GM12878 (cell line): ENCODE results near the gene CCDC66. TPM values are rescaled to one million over a fixed set of nuclear protein-coding genes. Genes with fewer than 3 reads are reported as not detected.

Experiments used
- ATAC-seq: fragments of 200-7000 bp; cut with Tn5 transposase; 3 replicates; pipeline ENCODE4 v1.9.1; 2020; ENCODE audit warnings: mild to moderate bottlenecking, moderate library complexity
- BruUV-seq: library from RNA; stranded (reverse); fragments of 400-500 nt; replicated peaks from 2 replicates; lab custom pipeline; 2021; lab: Mats Ljungman, UMichigan
- CTCF ChIA-PET: fragments of 300-600 bp; sonication (Branson Sonifier 250); formaldehyde crosslinking; extraction: SDS; loops from one replicate; lab custom pipeline; 2021; ENCODE audit warnings: inconsistent platforms; lab: Yijun Ruan, JAX
- POLR2A ChIA-PET: fragments of 350-600 bp; formaldehyde crosslinking; extraction: SDS; loops from one replicate; lab custom pipeline; 2021; ENCODE audit warnings: inconsistent platforms; lab: Charles Lee
- RAD21 ChIA-PET: fragments of 300-600 bp; sonication (Branson Sonifier 250); formaldehyde crosslinking; loops from one replicate; lab custom pipeline; 2023; ENCODE audit warnings: antibody characterized with exemption; ENCODE audit not compliant: unreplicated experiment; lab: Charles Lee
- SMC1A ChIA-PET: fragments of 300-600 bp; sonication (Branson Sonifier 250); formaldehyde crosslinking; loops from one replicate; lab custom pipeline; 2023; ENCODE audit not compliant: unreplicated experiment, uncharacterized antibody; lab: Charles Lee
- DNase-seq: peaks from one replicate; pipeline ENCODE4 v3.0.0-alpha.2; 2011; ENCODE audit warnings: low read depth, low spot score
- FAIRE-seq: peaks from 3 replicates; lab custom pipeline; 2011; peaks lifted over from hg19 to GRCh38; lab: Jason Lieb, UNC
- H2AFZ ChIP-seq: 2 replicates; pipeline ENCODE4 v1.6.0; 2011; ENCODE audit warnings: low read depth, low read length, control low read depth; ENCODE audit not compliant: control insufficient read depth
- H3K27ac ChIP-seq: 2 replicates; pipeline ENCODE4 v1.5.1; 2011; ENCODE audit warnings: control low read depth; ENCODE audit not compliant: control insufficient read depth, insufficient read depth
- H3K27me3 ChIP-seq, 2 experiments: replicated peaks in 1 of 2; 2 replicates each; pipeline versions ENCODE4 v1.6.0 to v1.6.1; 2011; ENCODE audit warnings: low read length in 1 of 2; ENCODE audit not compliant: control insufficient read depth in 2 of 2, insufficient read depth in 2 of 2
- H3K36me3 ChIP-seq, 2 experiments: 2 replicates each; pipeline ENCODE4 v1.5.1; 2011; ENCODE audit warnings: low read length in 1 of 2; ENCODE audit not compliant: control insufficient read depth in 2 of 2, insufficient read depth in 2 of 2
- H3K4me1 ChIP-seq: 2 replicates; pipeline ENCODE4 v1.6.1; 2011; ENCODE audit warnings: mild to moderate bottlenecking, low read length, moderate library complexity, mixed read lengths; ENCODE audit not compliant: control insufficient read depth, insufficient read depth
- H3K4me2 ChIP-seq: 2 replicates; pipeline ENCODE4 v1.6.0; 2011; ENCODE audit warnings: control low read depth; ENCODE audit not compliant: control insufficient read depth, insufficient read depth
- H3K4me3 ChIP-seq: fragments of 200-600 bp; sonication (generic); 2 replicates; pipeline ENCODE4 v1.5.1; 2016
- H3K79me2 ChIP-seq: 2 replicates; pipeline ENCODE4 v1.6.0; 2011; ENCODE audit warnings: low read length; ENCODE audit not compliant: control insufficient read depth, insufficient read depth
- H3K9ac ChIP-seq: 2 replicates; pipeline ENCODE4 v1.8.0; 2011; ENCODE audit warnings: low read length, control low read depth, mixed read lengths; ENCODE audit not compliant: control insufficient read depth, insufficient read depth
- H3K9me3 ChIP-seq: replicated peaks from 3 replicates; pipeline ENCODE4 v1.5.1; 2011; ENCODE audit warnings: mild to moderate bottlenecking, low read length; ENCODE audit not compliant: control insufficient read depth, insufficient read depth
- H4K20me1 ChIP-seq: 2 replicates; pipeline ENCODE4 v1.6.0; 2011; ENCODE audit not compliant: control insufficient read depth, insufficient read depth
- BHLHE40 ChIP-seq, 2 experiments: fragments of 450-650 bp in 1 of 2; IDR thresholded peaks; 2 replicates each; pipeline ENCODE4 v1.6.1; 2011 to 2017; ENCODE audit warnings: low read depth in 2 of 2, borderline replicate concordance in 1 of 2, improper control_type of control experiment in 1 of 2, low read length in 1 of 2, mild to moderate bottlenecking in 1 of 2
- CEBPZ ChIP-seq: fragments of 150-350 bp; IDR thresholded peaks from 2 replicates; pipeline ENCODE4 v1.6.1; 2016; ENCODE audit warnings: low read depth, low read length
- EP300 ChIP-seq, 2 experiments: fragments of 150-350 bp in 1 of 2; IDR thresholded peaks; 2 replicates each; pipeline ENCODE4 v1.6.1; 2011 to 2012; ENCODE audit warnings: low read depth in 2 of 2, low read length in 2 of 2, borderline replicate concordance in 1 of 2, improper control_type of control experiment in 1 of 2, inconsistent platforms in 1 of 2; ENCODE audit not compliant: control insufficient read depth in 1 of 2
- SPI1 ChIP-seq: IDR thresholded peaks from 2 replicates; pipeline ENCODE4 v1.6.1; 2011; ENCODE audit warnings: low read depth, mild to moderate bottlenecking, low read length, moderate library complexity, borderline replicate concordance; ENCODE audit not compliant: insufficient read depth
- TARDBP ChIP-seq: IDR thresholded peaks from 2 replicates; pipeline ENCODE4 v1.6.1; 2016; ENCODE audit warnings: borderline replicate concordance
- WGBS: methylation state at CpG from one replicate; pipeline ENCODE4 v1.1.6; 2016; ENCODE audit warnings: low lambda C conversion rate; ENCODE audit not compliant: insufficient replicate concordance, insufficient coverage; ENCODE audit errors: missing lambda C conversion rate; 5-methylcytosine and 5-hydroxymethylcytosine counted together
- in situ Hi-C: fragments of 300-500 bp; cut with MboI; formaldehyde crosslinking; loops from 9 replicates; pipeline ENCODE4 v1.14.3; 2018; ENCODE audit warnings: mixed read lengths
- intact Hi-C: fragments of 100-400 bp; cut with micrococcal nuclease; formaldehyde crosslinking; loops from one replicate; pipeline ENCODE4 v1.14.2; 2022; ENCODE audit not compliant: unreplicated experiment
- polyA plus RNA-seq, 11 experiments: library from polyadenylated mRNA; depleted of rRNA in 4 of 11; unstranded in 6 of 11; stranded (reverse) in 5 of 11; fragments of >200 nt; fragmentation: Nextera tagmentation in 4 of 11; fragmentation: Illumina TruSeq in 1 of 11; extraction: Ambion mirVana in 4 of 11; extraction: Trizol in 1 of 11; gene quantifications; 1 replicate in 1 of 11; 2 replicates in 10 of 11; pipeline versions ENCODE4 v1.2.1 to v1.2.3, GENCODE V29; 2011 to 2016; ENCODE audit warnings: inconsistent platforms in 2 of 11, missing spikeins in 2 of 11, low read depth in 1 of 11
- total RNA-seq, 4 experiments: library from RNA; depleted of rRNA in 3 of 4; stranded (reverse); fragments of >200 nt in 3 of 4; fragmentation: Illumina TruSeq in 1 of 4; extraction: Trizol in 1 of 4; gene quantifications; 2 replicates each; pipeline versions ENCODE4 v1.2.1 to v1.2.3, GENCODE V29; 2013 to 2021
- TF ChIP-seq, protein P1 (sequence below), 3 experiments: IDR thresholded peaks in 2 of 3; conservative IDR thresholded peaks in 1 of 3; 2 replicates each; pipeline ENCODE4 v1.5.1; 2011; ENCODE audit warnings: low read depth in 3 of 3, low read length in 3 of 3, mild to moderate bottlenecking in 3 of 3, control low read depth in 2 of 3, moderate library complexity in 2 of 3, inconsistent platforms in 1 of 3, mixed read lengths in 1 of 3; ENCODE audit not compliant: control insufficient read depth in 2 of 3, insufficient read depth in 1 of 3; ENCODE audit errors: extremely low read depth in 1 of 3

The CCDC66 gene
- total and polyA plus RNA-seq, 10 of the 15 experiments (the other 5 are each of a cell fraction or from before 2014, with no cell fraction given), result 9.4 to 31.9 (median 18.1) TPM

GRCh38 chr3:56664823-56665222, 107.8 kb downstream of the CCDC66 start (continued):
- TF ChIP-seq TARDBP, result no peak

GRCh38 chr3:56667973-56668579, 111.1 kb downstream of the CCDC66 start:
- ChIA-PET CTCF (interaction anchor here (0.7 kb wide), 1 partner anchor 326 kb away, joined by 3 read pairs; no protein-coding TSS in a partner anchor), RAD21 (interaction anchor here (0.9 to 1.2 kb wide), 2 partner anchors 12 to 132 kb away, joined by 3 read pairs; no protein-coding TSS in a partner anchor), SMC1A (interaction anchor here (0.7 to 0.9 kb wide), 2 partner anchors 9 to 130 kb away, joined by 3 read pairs; no protein-coding TSS in a partner anchor), POLR2A (no interaction called here)
- H4K20me1 ChIP-seq, result no peaks in the 10 kb centered on the region
- H3K27ac ChIP-seq, result no peak overlapping the region
- WGBS, result 96% methylated on average over 3 of the region's 3 CpGs
- in situ Hi-C loops (no loop called here), intact Hi-C loops (no loop called here)
- no peak overlapping the region for H2AFZ ChIP-seq
- no peak overlapping the region for H3K9ac ChIP-seq
- TF ChIP-seq CEBPZ (no peak), BHLHE40 (IDR thresholded peaks at IDR 0.05; ENCODE audit: borderline replicate concordance in 1 of 2, low read depth in 2 of 2, low read length in 1 of 2) (no peak), EP300 (IDR thresholded peaks at IDR 0.05; ENCODE audit: borderline replicate concordance in 1 of 2, control insufficient read depth in 1 of 2, low read depth in 2 of 2, low read length in 2 of 2) (no peak), SPI1 (no peak)
- TF ChIP-seq, protein P1, sequence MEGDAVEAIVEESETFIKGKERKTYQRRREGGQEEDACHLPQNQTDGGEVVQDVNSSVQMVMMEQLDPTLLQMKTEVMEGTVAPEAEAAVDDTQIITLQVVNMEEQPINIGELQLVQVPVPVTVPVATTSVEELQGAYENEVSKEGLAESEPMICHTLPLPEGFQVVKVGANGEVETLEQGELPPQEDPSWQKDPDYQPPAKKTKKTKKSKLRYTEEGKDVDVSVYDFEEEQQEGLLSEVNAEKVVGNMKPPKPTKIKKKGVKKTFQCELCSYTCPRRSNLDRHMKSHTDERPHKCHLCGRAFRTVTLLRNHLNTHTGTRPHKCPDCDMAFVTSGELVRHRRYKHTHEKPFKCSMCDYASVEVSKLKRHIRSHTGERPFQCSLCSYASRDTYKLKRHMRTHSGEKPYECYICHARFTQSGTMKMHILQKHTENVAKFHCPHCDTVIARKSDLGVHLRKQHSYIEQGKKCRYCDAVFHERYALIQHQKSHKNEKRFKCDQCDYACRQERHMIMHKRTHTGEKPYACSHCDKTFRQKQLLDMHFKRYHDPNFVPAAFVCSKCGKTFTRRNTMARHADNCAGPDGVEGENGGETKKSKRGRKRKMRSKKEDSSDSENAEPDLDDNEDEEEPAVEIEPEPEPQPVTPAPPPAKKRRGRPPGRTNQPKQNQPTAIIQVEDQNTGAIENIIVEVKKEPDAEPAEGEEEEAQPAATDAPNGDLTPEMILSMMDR (IDR thresholded peaks at IDR 0.05 in 2 of 3, conservative IDR thresholded peaks at IDR 0.05 in 1 of 3; ENCODE audit: control insufficient read depth in 2 of 3, extremely low read depth in 1 of 3, insufficient read depth in 1 of 3, low read depth in 3 of 3, low read length in 3 of 3), result no peak
- no TSS peak for BruUV-seq
- H3K4me3 ChIP-seq, result no peak overlapping the region
- no peak for DNase-seq
- H3K79me2 ChIP-seq, result no peaks in the 10 kb centered on the region
- H3K4me1 ChIP-seq, result no peaks in the 10 kb centered on the region
- ATAC-seq, result no peak
- H3K36me3 ChIP-seq, result peaks cover 0 to 43% of the 10 kb centered on the region in 2 experiments; a peak in 3 of 4 replicates
- FAIRE-seq, result peak; percentile 57
- H3K27me3 ChIP-seq, result no peaks in the 10 kb centered on the region
- H3K4me2 ChIP-seq, result no peak overlapping the region
- no peaks in the 10 kb centered on the region for H3K9me3 ChIP-seq
